H1 (cell line): ENCODE data around the gene LORICRIN. TPM values are rescaled to one million over a fixed set of nuclear protein-coding genes. Genes with fewer than 3 reads are reported as not detected.

Experiments used
- CTCF ChIA-PET: fragments of 300-600 bp; sonication (Branson Sonifier 250); formaldehyde crosslinking; loops from one replicate; lab custom pipeline; 2021; ENCODE audit not compliant: partially characterized antibody; lab: Charles Lee
- POLR2A ChIA-PET: fragments of 300-600 bp; sonication (Branson Sonifier 250); formaldehyde crosslinking; loops from one replicate; lab custom pipeline; 2021; ENCODE audit warnings: inconsistent platforms; ENCODE audit not compliant: partially characterized antibody; lab: Charles Lee
- DNase-seq, 2 experiments: peaks; one replicate each; pipeline versions ENCODE4 v3.0.0 to v3.0.0-alpha.2; 2010 to 2022; ENCODE audit warnings: low spot score in 2 of 2, low read depth in 1 of 2, mixed read lengths in 1 of 2
- FAIRE-seq: peaks from 2 replicates; lab custom pipeline; 2011; peaks lifted over from hg19 to GRCh38; lab: Jason Lieb, UNC
- H2AFZ ChIP-seq: 2 replicates; pipeline ENCODE4 v1.8.1; 2012; ENCODE audit warnings: low read length, inconsistent platforms
- H2AK5ac ChIP-seq: 2 replicates; pipeline ENCODE4 v1.6.1; 2013; ENCODE audit warnings: low read depth, low read length
- H2BK120ac ChIP-seq: replicated peaks from 2 replicates; pipeline ENCODE3; 2013; ENCODE audit warnings: low read depth, low read length, inconsistent platforms
- H2BK12ac ChIP-seq: 2 replicates; pipeline ENCODE4 v1.6.1; 2013; ENCODE audit warnings: low read depth, low read length
- H2BK15ac ChIP-seq: 2 replicates; pipeline ENCODE4 v1.6.1; 2013; ENCODE audit warnings: low read length
- H2BK20ac ChIP-seq: 2 replicates; pipeline ENCODE4 v1.6.1; 2013; ENCODE audit warnings: low read length
- H2BK5ac ChIP-seq: 2 replicates; pipeline ENCODE4 v1.6.1; 2013; ENCODE audit warnings: low read depth, low read length
- H3K14ac ChIP-seq: 2 replicates; pipeline ENCODE4 v1.6.1; 2013; ENCODE audit warnings: inconsistent platforms; ENCODE audit not compliant: insufficient read length
- H3K18ac ChIP-seq: 2 replicates; pipeline ENCODE4 v1.6.1; 2013; ENCODE audit warnings: low read length; ENCODE audit errors: extremely low read depth
- H3K23ac ChIP-seq: 2 replicates; pipeline ENCODE4 v1.6.1; 2013; ENCODE audit warnings: inconsistent platforms; ENCODE audit not compliant: insufficient read length
- H3K23me2 ChIP-seq: 2 replicates; pipeline ENCODE4 v1.6.1; 2013; ENCODE audit warnings: low read depth, low read length
- H3K27ac ChIP-seq: 2 replicates; pipeline ENCODE4 v1.6.1; 2011; ENCODE audit warnings: low read depth, low read length, inconsistent platforms
- H3K27me3 ChIP-seq, 4 experiments: replicated peaks in 1 of 4; 1 replicate in 1 of 4; 2 replicates in 3 of 4; pipeline versions ENCODE4 v1.6.1 to v1.8.1; 2011 to 2013; ENCODE audit warnings: low read length in 3 of 4, mild to moderate bottlenecking in 3 of 4, inconsistent platforms in 2 of 4, mixed read lengths in 2 of 4, moderate library complexity in 1 of 4; ENCODE audit not compliant: control insufficient read depth in 3 of 4, insufficient read depth in 3 of 4; ENCODE audit errors: extremely low read depth in 1 of 4
- H3K36me3 ChIP-seq, 4 experiments: 2 replicates each; pipeline versions ENCODE4 v1.6.1 to v1.8.1; 2011 to 2013; ENCODE audit warnings: mild to moderate bottlenecking in 4 of 4, low read length in 3 of 4, moderate library complexity in 2 of 4, control low read depth in 1 of 4, inconsistent platforms in 1 of 4; ENCODE audit not compliant: insufficient read depth in 4 of 4, control insufficient read depth in 2 of 4
- H3K4ac ChIP-seq: replicated peaks from 2 replicates; pipeline ENCODE3; 2013; ENCODE audit warnings: low read length, low read depth, mixed read lengths, inconsistent platforms; ENCODE audit not compliant: insufficient read length
- H3K4me1 ChIP-seq, 4 experiments: replicated peaks in 1 of 4; 1 replicate in 1 of 4; 2 replicates in 3 of 4; pipeline versions ENCODE4 v1.6.1 to v1.8.1; 2011 to 2013; ENCODE audit warnings: low read length in 3 of 4, inconsistent platforms in 2 of 4, mixed read lengths in 1 of 4; ENCODE audit not compliant: insufficient read depth in 4 of 4, control insufficient read depth in 3 of 4
- H3K4me2 ChIP-seq, 2 experiments: 2 replicates each; pipeline versions ENCODE4 v1.6.1 to v1.8.1; 2011 to 2013; ENCODE audit warnings: low read depth in 2 of 2, low read length in 2 of 2, control low read depth in 1 of 2, inconsistent platforms in 1 of 2, mild to moderate bottlenecking in 1 of 2; ENCODE audit not compliant: insufficient read depth in 1 of 2
- H3K4me3 ChIP-seq, 4 experiments: fragments of 200-600, 300-600 bp in 1 of 4; sonication (generic), shearing (Covaris generic), sonication (Bioruptor Twin) in 1 of 4; 2 replicates each; pipeline versions ENCODE4 v1.5.1 to v1.8.1; 2011 to 2016; ENCODE audit warnings: low read length in 4 of 4, low read depth in 3 of 4, control low read depth in 2 of 4, inconsistent platforms in 2 of 4, mild to moderate bottlenecking in 2 of 4, mixed read lengths in 1 of 4, moderate library complexity in 1 of 4; ENCODE audit not compliant: insufficient read depth in 2 of 4; ENCODE audit errors: extremely low read depth in 1 of 4
- H3K56ac ChIP-seq: replicated peaks from 2 replicates; pipeline ENCODE3; 2013; ENCODE audit warnings: low read depth, mild to moderate bottlenecking, mixed read lengths, low read length, inconsistent platforms; ENCODE audit not compliant: insufficient read length
- H3K79me1 ChIP-seq: 2 replicates; pipeline ENCODE4 v1.6.1; 2013; ENCODE audit warnings: low read depth, low read length, control low read depth
- H3K79me2 ChIP-seq, 2 experiments: 2 replicates each; pipeline versions ENCODE4 v1.6.1 to v1.8.1; 2012 to 2013; ENCODE audit warnings: low read length in 2 of 2, mild to moderate bottlenecking in 2 of 2, inconsistent platforms in 1 of 2; ENCODE audit not compliant: insufficient read depth in 2 of 2, control insufficient read depth in 1 of 2
- H3K9ac ChIP-seq, 4 experiments: replicated peaks in 1 of 4; 1 replicate in 1 of 4; 2 replicates in 3 of 4; pipeline versions ENCODE4 v1.6.1 to v1.8.1; 2011 to 2013; ENCODE audit warnings: low read depth in 3 of 4, low read length in 3 of 4, control low read depth in 2 of 4, mild to moderate bottlenecking in 2 of 4, moderate library complexity in 2 of 4, inconsistent platforms in 1 of 4; ENCODE audit errors: extremely low read depth in 1 of 4
- H3K9me3 ChIP-seq, 2 experiments: 2 replicates each; pipeline versions ENCODE4 v1.6.1 to v1.8.1; 2012 to 2013; ENCODE audit warnings: mild to moderate bottlenecking in 2 of 2, moderate library complexity in 2 of 2, control low read depth in 1 of 2, inconsistent platforms in 1 of 2, low read depth in 1 of 2, low read length in 1 of 2, mixed read lengths in 1 of 2; ENCODE audit not compliant: insufficient read depth in 2 of 2
- H4K20me1 ChIP-seq, 2 experiments: replicated peaks in 1 of 2; 2 replicates each; pipeline versions ENCODE3 to v1.8.1; 2011 to 2013; ENCODE audit warnings: inconsistent platforms in 2 of 2, low read length in 2 of 2, mild to moderate bottlenecking in 1 of 2; ENCODE audit not compliant: insufficient read depth in 2 of 2, control insufficient read depth in 1 of 2
- H4K5ac ChIP-seq: 2 replicates; pipeline ENCODE4 v1.6.1; 2013; ENCODE audit warnings: low read length, low read depth, mixed read lengths, inconsistent platforms; ENCODE audit not compliant: insufficient read length
- H4K8ac ChIP-seq: 2 replicates; pipeline ENCODE4 v1.8.0; 2013; ENCODE audit warnings: mild to moderate bottlenecking, moderate library complexity, low read length, inconsistent platforms; ENCODE audit not compliant: insufficient read depth; ENCODE audit errors: extremely low read depth
- H4K91ac ChIP-seq: replicated peaks from 2 replicates; pipeline ENCODE3; 2013; ENCODE audit warnings: low read length, mixed read lengths, inconsistent platforms; ENCODE audit not compliant: insufficient read length
- BCL11A ChIP-seq, 2 experiments: IDR thresholded peaks; one replicate each; pipeline ENCODE4 v1.6.1; 2011; ENCODE audit warnings: low read depth in 2 of 2, low read length in 2 of 2, mild to moderate bottlenecking in 2 of 2
- CBX8 ChIP-seq: fragments of 300-800, 300-1000 bp; sonication (generic); IDR thresholded peaks from 2 replicates; pipeline ENCODE4 v1.7.1; 2016; ENCODE audit warnings: low read depth, low read length, borderline replicate concordance
- CEBPB ChIP-seq: IDR thresholded peaks from 2 replicates; pipeline ENCODE4 v1.6.1; 2012; ENCODE audit warnings: low read depth, low read length
- EP300 ChIP-seq, 2 experiments: IDR thresholded peaks; 1 replicate in 1 of 2; 2 replicates in 1 of 2; pipeline ENCODE4 v1.6.1; 2011 to 2012; ENCODE audit warnings: low read depth in 2 of 2, low read length in 2 of 2, mild to moderate bottlenecking in 2 of 2, borderline replicate concordance in 1 of 2, inconsistent platforms in 1 of 2, moderate library complexity in 1 of 2
- EZH2 ChIP-seq: fragments of 200-600 bp; sonication (generic); IDR thresholded peaks from 2 replicates; pipeline ENCODE4 v1.7.1; 2012; ENCODE audit warnings: low read depth, mild to moderate bottlenecking, moderate library complexity, low read length, inconsistent platforms; ENCODE audit not compliant: severe bottlenecking
- HDAC2 ChIP-seq, 2 experiments: fragments of 300-600 bp in 1 of 2; sonication (generic) in 1 of 2; IDR thresholded peaks; 2 replicates each; pipeline ENCODE4 v1.6.1; 2011 to 2012; ENCODE audit warnings: low read depth in 2 of 2, low read length in 2 of 2, mild to moderate bottlenecking in 2 of 2, moderate library complexity in 2 of 2, borderline replicate concordance in 1 of 2, inconsistent platforms in 1 of 2
- HDAC6 ChIP-seq: IDR thresholded peaks from one replicate; pipeline ENCODE4 v1.7.1; 2012; ENCODE audit warnings: low read depth, mild to moderate bottlenecking, inconsistent platforms, low read length, moderate library complexity
- NANOG ChIP-seq: IDR thresholded peaks from 2 replicates; pipeline ENCODE4 v1.6.1; 2011; ENCODE audit warnings: low read length, low read depth, mild to moderate bottlenecking, inconsistent platforms; ENCODE audit not compliant: insufficient read depth, poor library complexity, severe bottlenecking
- NRF1 ChIP-seq: IDR thresholded peaks from 2 replicates; pipeline ENCODE4 v1.6.1; 2011; ENCODE audit warnings: mild to moderate bottlenecking, low read depth, low read length, improper control_type of control experiment
- PHF8 ChIP-seq: fragments of 200-600 bp; sonication (generic); conservative IDR thresholded peaks from 2 replicates; pipeline ENCODE4 v1.7.1; 2012; ENCODE audit warnings: low read depth, mild to moderate bottlenecking, inconsistent platforms, low read length, moderate library complexity
- POLR2A ChIP-seq, 2 experiments: IDR thresholded peaks; 1 replicate in 1 of 2; 2 replicates in 1 of 2; pipeline ENCODE4 v1.6.1; 2011; ENCODE audit warnings: low read depth in 2 of 2, low read length in 2 of 2, mild to moderate bottlenecking in 2 of 2; ENCODE audit errors: control extremely low read depth in 1 of 2
- SIN3A ChIP-seq, 2 experiments: IDR thresholded peaks in 1 of 2; conservative IDR thresholded peaks in 1 of 2; 2 replicates each; pipeline ENCODE4 v1.6.1; 2011 to 2012; ENCODE audit warnings: low read length in 2 of 2, improper control_type of control experiment in 1 of 2, low read depth in 1 of 2, mild to moderate bottlenecking in 1 of 2
- SP2 ChIP-seq: IDR thresholded peaks from 2 replicates; pipeline ENCODE4 v1.6.1; 2012; ENCODE audit warnings: mild to moderate bottlenecking, low read length, inconsistent platforms
- YY1 ChIP-seq: IDR thresholded peaks from 2 replicates; pipeline ENCODE4 v1.6.1; 2011; ENCODE audit warnings: low read depth, mild to moderate bottlenecking, low read length
- WGBS, 2 experiments: shearing (Covaris generic) in 1 of 2; methylation state at CpG; one replicate each; pipeline versions ENCODE4 v1.1.6 to v1.1.7; 2013 to 2015; ENCODE audit warnings: low lambda C conversion rate in 2 of 2, mixed read lengths in 2 of 2, inconsistent platforms in 1 of 2, low coverage in 1 of 2, missing lambda C conversion rate in 1 of 2; ENCODE audit not compliant: insufficient replicate concordance in 2 of 2, insufficient coverage in 1 of 2, insufficient read length in 1 of 2; ENCODE audit errors: extremely low coverage in 1 of 2, missing lambda C conversion rate in 1 of 2; 5-methylcytosine and 5-hydroxymethylcytosine counted together
- polyA plus RNA-seq, 7 experiments: library from polyadenylated mRNA; depleted of rRNA in 3 of 7; stranded (reverse) in 5 of 7; unstranded in 2 of 7; fragments of >200 nt in 5 of 7; fragments of 200-250 nt in 2 of 7; gene quantifications; 1 replicate in 5 of 7; 2 replicates in 1 of 7; 4 replicates in 1 of 7; pipeline versions ENCODE4 v1.2.1 to v1.2.3, GENCODE V29; 2011 to 2013; ENCODE audit warnings: missing spikeins in 2 of 7, mixed read lengths in 2 of 7
- total RNA-seq: library from RNA; stranded (reverse); fragmentation: NEBNext Ultra II Directional; extraction: Animal tissue kit (Norgen Biotek cat#: 25700); gene quantifications from 2 replicates; pipeline ENCODE4 v1.2.1, GENCODE V29; 2021

The LORICRIN gene
- total and polyA plus RNA-seq, 2 of the 8 experiments (the other 6 are each of a cell fraction or from before 2014, with no cell fraction given): not detected

DNA sequence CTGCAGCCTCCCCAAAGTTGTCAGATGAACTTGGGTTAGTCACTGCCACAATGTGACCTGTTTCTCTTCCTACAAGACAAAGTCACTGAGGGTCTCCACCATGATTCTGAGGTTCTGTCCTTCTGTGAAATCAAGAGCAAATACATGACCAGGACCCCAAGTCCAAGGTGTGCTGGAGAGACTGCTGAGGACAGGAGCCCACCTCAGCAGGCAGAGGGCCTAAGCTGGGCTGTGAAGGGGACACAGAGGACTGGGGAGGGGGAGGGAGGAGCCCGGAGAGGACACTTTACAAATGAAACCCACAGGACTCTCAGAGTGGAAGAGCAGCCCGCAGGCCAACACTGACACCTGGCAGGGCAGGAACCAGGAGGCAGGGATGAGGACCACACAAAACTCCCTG lies 50.0 kb downstream of the LORICRIN start:
- Histone ChIP-seq H3K36me3 (no peaks in the 10 kb centered on the region), H3K14ac (no peak overlapping the region), H2BK20ac (no peak overlapping the region), H3K27me3 (no peaks in the 10 kb centered on the region), H3K4me2 (no peak overlapping the region), H4K5ac (no peak overlapping the region), H3K9ac (no peak overlapping the region), H4K20me1 (no peaks in the 10 kb centered on the region), H3K4ac (no peak overlapping the region), H3K79me2 (no peaks in the 10 kb centered on the region), H2AFZ (no peak overlapping the region), H3K4me3 (no peak overlapping the region), H2BK5ac (no peak overlapping the region), H3K56ac (no peak overlapping the region), H2BK12ac (no peak overlapping the region), H3K9me3 (no peaks in the 10 kb centered on the region), H3K27ac (no peak overlapping the region), H4K8ac (no peak overlapping the region), H3K23ac (no peak overlapping the region), H2AK5ac (no peak overlapping the region), H2BK120ac (no peak overlapping the region), H3K23me2 (no peaks in the 10 kb centered on the region), H3K79me1 (no peaks in the 10 kb centered on the region), H3K18ac (no peak overlapping the region), H3K4me1 (peaks cover 0 to 5% (median 0%) of the 10 kb centered on the region in 4 experiments; a peak in 3 of 7 replicates), H4K91ac (no peak overlapping the region), H2BK15ac (no peak overlapping the region)
- WGBS, 2 experiments: 86% methylated on average over 2 of the region's 2 CpGs; no CpG with 5 or more reads in 1 of the 2 experiments
- ChIA-PET CTCF (interaction anchor here (1.0 to 3.8 kb wide), 3 partner anchors 14 to 45 kb away, joined by 3 to 18 read pairs (median 3); no protein-coding TSS in a partner anchor), POLR2A (no interaction called here)
- DNase-seq (no peak), FAIRE-seq (no peak)
- TF ChIP-seq POLR2A (IDR thresholded peaks at IDR 0.05; ENCODE audit: control extremely low read depth in 1 of 2, low read depth in 2 of 2, low read length in 2 of 2): no peak
- no peak for TF ChIP-seq NANOG
- TF ChIP-seq HDAC2 (IDR thresholded peaks at IDR 0.05; ENCODE audit: borderline replicate concordance in 1 of 2, low read depth in 2 of 2, low read length in 2 of 2): no peak
- TF ChIP-seq SIN3A (conservative IDR thresholded peaks at IDR 0.05 in 1 of 2, IDR thresholded peaks at IDR 0.05 in 1 of 2; ENCODE audit: low read depth in 1 of 2, low read length in 2 of 2): no peak
- TF ChIP-seq PHF8: no peak
- TF ChIP-seq CEBPB: no peak
- TF ChIP-seq EP300 (IDR thresholded peaks at IDR 0.05; ENCODE audit: borderline replicate concordance in 1 of 2, low read depth in 2 of 2, low read length in 2 of 2): no peak
- no peak for TF ChIP-seq SP2
- TF ChIP-seq NRF1: no peak
- TF ChIP-seq YY1: no peak
- no peak for TF ChIP-seq EZH2
- TF ChIP-seq CBX8: no peak
- TF ChIP-seq HDAC6: no peak
- TF ChIP-seq BCL11A (IDR thresholded peaks at IDR 0.05; ENCODE audit: low read depth in 2 of 2, low read length in 2 of 2): no peak
